Bone marrow (tissue), 2 donors: ENCODE data around the gene UVSSA.
"Not testable (repeated sequence)": the region's sequence is repeated elsewhere in the genome, so short reads cannot be mapped to it uniquely, and the experiment has no call there.

Experiments
- DNase-seq, 2 donors: peaks; one replicate each; lab custom pipeline; 2025; lab: John Stamatoyannopoulos, UW

UVSSA gene

DNA sequence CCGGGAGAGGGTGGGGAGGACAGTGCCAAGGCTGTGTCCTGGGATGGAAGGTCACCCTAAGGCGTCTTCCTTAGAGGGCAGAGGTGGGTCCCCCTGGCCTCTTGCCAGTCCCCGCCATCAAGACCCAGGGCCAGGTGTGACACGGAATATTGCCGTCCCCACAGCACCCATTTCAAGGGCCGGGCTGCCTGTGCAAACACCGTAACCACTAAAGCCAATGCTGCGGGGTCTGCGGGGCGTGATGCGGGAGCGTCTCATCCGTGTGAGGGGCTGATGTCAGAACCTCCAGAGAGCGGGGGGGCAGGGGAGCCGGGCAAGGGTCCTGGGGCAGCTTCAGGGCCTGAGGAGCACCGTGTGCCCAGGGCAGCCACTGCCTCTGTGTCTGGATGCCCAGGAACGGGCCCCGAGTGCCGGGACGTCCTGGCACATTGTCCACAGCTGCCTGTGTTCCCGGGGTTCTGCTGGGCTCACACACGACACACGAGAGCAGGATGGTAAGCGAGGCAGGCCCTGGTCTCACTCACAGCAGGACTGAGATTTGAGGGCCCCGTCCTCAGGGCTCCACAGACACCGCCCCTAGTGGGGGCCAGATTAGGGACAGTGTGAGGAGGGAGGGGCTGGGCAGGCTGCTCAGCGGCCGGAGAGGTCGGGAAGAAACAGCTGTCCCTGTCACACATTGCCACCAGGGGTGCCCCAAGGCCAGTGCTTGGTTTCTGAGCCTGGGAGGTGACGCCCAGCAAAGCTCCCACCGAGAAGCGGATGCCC is 30.0 kb downstream of the UVSSA start:
- no peak for DNase-seq

DNA sequence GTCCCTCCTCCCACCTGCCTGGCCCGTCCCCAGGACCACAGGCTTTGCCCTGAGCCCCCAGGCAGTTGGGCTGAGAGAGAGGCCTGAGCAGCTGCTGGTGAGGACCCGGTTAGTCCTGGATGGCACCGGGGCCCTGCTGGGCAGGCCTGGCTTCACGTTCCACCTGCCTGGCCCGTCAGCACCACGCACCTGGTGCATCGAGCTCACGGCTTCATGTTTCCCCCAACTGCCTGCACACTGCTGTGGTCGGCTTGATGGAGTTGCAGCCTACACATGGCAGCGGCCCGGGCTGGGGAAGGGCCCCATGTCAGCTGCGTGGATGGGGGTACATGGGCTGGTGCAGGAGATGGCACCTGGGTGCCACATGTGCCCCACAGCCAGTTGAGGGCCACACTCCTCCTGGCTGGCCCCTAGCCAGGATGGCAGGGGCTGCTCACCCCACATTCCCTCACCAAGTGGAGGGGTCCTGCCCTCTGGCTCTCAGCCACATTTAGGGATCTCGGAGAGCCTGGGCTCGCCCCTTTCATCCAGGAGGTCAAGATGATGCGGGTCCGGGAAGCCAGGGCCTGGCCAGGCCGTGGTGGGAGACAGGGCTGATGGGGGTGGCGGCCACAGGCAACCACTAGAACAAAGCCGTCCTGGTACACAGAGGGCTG is 30.7 kb downstream of the UVSSA start:
- no peak for DNase-seq

DNA sequence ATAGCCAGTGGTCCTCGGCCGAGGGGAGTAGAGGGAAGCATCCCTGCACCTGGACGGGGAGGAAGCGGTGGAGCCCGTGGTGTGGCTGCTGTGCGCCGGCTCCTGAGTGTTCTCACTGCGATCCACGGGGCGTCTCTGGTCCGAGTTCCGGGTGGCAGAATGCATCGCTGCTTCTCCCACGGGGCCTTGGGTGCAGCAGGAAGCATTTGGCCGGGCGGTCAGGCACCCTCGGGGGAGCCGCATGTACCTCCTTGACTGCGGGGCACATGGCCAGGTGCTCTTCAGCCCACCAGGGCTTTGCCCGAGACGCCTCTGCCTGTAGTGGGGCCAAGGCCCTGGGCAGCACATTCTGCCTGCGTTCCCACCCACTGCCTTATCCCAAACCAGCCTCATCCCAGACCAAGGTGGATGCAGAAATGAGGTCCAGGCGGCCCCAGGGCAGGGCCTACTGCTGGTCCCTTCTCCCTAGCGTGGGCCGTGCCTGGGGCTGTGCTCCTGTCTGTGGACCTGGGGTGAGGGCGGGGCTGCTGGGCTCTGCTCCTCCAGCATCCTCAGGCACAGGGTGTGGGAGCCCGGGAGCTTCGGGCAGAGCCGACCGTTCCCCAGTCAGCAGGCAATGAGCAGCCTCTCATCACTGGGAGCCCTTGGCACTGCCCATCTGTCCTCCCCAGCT is 31.7 kb downstream of the UVSSA start:
- no peak for DNase-seq

DNA sequence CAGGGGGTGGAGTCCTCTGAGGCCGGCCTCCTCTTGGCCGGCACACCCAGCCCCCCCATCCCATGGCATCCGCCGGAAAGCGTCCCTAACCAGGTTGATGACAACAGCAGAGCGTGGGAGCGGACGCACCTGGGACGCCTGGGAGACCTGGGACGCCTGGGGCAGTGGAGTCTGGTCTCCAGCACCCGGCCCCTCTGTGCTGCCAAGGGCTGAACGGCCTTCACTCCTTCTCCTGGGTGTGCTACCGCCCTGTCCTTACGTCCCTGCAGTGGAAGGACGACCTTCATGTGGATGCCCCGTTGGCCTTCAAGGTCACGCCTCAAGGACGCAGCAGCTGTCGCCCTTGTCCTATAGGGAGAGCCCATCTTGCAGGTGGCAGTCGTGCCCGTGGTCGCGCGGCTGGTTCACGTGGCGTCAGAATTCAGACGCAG is 32.4 kb downstream of the UVSSA start:
- no peak for DNase-seq

DNA sequence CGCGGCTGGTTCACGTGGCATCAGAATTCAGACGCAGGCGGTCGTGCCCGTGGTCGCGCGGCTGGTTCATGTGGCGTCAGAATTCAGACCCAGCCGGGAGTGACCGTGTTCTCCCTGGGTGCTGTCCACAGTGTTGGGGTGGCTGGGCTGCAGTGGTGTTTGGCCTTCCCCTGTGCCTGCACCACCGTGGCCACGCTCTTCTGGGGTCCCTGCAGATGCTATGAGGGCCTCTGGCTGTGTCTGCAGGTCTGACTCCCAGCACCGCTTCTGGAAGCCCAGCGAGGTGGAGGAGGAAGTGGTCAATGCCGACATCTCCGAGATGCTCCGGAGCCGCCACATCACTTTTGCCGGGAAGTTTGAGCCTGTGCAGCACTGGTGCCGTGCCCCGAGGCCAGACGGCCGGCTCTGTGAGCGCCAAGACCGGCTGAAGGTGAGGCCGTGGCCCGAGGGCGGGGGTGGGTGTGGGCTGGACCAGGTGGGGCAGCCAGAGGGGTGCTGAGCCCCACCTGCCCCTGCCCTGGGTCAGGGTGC is 32.9 kb downstream of the UVSSA start:
- DNase-seq, result no peak

DNA sequence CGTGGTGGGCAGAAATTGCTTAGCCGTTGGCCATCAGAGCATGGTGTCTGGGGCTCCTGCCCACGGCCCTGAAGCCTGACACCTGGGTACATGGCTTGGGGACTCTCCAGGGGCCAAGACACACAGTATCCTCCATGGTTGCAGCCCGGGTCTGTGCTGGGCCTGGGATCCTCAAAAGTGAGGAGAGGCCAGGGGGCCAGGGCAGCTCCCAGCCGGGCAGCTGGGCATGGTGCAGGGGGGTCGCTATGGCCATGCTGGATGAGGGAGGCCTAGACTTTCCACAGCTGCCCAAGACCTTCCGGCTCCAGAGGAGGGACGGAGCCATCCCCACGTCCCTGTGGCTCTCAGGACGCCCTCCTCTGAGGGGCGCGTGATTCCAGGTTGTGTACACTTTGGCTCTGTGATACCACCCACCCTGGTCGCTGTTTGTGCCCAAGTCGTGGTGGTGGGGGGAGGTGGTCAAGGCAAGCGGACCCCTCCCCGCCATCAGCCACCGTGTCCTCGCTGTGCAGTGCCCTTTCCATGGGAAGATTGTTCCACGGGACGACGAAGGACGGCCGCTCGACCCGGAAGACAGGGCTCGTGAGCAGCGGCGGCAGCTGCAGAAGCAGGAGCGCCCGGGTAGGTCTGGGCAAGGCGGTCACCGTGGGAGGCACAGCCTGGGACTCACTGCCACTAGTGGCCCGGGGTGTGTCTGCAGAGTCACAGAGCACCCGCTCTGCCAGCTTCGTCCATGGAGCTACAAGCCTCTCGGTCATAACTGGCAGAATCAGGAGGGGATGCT is 33.6 kb downstream of the UVSSA start:
- no peak for DNase-seq

DNA sequence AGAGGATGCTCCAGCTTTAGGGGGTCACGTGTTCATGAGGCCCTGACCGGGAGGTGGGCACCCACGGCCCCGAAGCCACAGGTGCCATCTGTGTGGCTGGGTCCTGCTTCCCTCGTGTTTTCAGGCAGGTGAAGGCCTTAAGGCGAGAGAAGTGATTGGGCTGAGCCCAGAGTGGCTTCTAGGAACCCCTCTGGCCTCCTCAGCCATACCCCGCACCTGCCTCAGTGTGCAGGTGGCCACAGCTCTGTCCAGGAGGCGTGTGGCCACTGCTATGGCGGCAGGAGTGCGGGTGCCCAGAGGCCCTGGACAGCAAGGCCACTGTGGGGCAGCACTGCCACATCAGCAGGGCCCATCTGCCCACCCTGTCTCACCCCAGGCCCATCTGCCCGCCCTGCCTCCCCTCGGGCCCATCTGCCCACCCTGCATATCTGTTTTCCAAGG is 34.2 kb downstream of the UVSSA start:
- no peak for DNase-seq

DNA sequence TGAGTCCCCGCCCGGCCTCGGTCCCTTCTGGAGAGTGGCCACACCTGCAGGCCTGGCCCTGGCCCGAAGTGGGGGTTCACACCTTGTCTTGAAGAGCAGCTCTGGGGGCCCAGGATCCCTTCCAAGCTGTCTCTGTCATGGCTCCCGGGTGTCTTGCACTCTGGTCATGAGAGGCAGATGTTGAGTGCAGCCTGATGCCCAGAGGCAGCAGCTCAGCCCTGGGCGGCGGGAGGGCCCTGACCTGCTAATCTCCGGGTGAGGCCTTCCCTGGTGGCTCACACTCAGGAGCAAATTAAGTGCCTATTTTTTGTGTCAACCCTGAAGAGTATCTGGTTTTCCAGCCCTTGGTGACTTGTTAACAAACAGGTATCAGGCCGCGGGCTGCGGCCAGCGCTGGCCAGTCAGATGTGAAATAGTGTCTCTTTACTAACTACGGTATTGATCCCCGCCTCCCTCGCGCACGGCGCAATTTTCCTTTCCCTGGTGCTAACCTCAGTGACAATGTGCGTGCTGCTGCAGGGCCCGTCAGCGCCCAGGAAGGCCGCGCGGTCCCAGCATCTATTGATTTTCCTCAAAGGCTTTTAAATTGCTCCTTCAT is 35.0 kb downstream of the UVSSA start:
- no peak for DNase-seq

DNA sequence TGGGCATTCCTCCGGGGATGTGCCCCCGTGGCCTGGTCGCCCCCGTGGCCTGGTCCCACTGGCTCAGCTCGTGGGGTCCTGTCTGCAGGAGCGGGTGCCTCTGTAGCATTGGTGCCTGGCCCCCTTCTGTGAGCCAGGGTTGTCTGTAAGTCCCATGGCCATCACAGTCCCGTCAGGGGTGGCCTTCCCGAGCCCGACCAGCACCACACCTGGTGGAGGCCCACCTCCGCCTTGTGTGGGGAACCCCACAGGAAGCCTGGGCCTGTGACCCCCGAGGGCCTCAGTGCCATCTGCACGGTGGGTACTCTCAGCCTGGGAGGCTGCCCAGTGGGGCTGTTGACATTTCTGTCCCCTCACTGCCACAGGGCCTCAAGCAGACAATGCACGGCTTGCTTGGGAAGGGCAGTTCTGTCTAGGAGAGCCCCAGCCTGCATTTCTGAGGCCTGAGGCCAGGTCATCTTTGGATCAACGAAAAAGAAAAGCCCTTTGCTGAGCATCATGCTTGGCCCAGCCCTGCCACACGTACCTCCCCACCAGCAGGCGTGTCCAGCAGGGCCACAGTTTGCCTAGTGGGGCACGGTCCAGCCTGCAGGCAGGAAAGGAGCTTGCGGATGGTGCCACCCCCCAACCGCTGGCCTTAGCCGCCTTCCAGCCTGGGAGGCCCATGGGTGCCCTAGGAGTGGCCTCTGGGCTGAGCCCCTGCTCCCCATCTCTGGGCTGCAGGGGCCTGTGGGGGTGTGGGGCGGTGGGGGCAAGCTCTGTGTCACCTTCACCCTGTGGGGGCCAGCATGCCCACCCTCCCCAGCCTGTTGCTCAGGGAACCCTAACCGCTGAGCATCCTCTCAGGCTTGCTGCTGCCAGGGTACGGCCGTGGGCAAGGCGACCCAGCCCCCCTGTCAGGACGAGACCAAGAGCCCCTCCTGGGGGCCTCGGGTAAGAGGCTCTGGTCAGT is 36.0 kb downstream of the UVSSA start:
- no peak for DNase-seq

DNA sequence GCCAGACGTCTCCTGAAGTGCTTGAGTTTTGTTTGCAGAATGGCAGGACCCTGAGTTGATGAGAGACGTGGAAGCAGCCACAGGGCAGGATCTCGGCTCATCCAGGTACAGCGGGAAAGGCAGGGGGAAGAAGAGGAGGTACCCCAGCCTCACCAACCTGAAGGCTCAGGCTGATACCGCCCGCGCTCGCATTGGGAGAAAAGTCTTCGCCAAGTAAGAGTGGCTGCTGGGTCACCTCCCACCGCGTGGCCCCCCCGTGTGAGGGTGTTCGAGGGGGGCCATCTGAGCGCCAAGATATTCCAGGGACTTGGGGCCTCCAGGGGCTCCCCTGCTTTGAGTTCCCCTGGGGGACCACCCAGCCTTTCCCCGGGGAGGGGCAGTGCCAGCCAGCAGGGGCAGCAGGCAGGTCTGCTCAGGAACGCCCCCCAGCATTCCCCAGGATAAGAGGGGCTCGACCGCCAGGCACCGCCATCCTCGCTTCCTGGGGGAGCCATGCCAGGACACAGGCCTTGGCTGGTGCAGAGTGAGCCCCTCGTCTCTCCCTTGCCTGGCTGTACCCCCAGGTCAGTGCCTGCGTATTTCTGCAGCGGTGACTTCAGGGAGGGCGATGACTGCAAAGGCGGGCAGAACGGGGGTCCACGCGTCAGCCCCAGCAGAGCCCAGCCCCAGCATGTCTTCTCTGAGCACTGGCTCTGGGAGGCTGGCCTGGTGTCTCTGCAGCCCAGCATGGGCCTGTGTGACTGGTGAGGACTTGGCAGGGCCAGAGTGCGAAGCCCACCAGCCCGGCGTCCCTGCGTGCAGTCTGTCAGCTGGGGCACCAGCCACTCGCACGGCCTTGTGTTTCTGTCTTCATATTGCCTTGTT is 37.0 kb downstream of the UVSSA start:
- no peak for DNase-seq

DNA sequence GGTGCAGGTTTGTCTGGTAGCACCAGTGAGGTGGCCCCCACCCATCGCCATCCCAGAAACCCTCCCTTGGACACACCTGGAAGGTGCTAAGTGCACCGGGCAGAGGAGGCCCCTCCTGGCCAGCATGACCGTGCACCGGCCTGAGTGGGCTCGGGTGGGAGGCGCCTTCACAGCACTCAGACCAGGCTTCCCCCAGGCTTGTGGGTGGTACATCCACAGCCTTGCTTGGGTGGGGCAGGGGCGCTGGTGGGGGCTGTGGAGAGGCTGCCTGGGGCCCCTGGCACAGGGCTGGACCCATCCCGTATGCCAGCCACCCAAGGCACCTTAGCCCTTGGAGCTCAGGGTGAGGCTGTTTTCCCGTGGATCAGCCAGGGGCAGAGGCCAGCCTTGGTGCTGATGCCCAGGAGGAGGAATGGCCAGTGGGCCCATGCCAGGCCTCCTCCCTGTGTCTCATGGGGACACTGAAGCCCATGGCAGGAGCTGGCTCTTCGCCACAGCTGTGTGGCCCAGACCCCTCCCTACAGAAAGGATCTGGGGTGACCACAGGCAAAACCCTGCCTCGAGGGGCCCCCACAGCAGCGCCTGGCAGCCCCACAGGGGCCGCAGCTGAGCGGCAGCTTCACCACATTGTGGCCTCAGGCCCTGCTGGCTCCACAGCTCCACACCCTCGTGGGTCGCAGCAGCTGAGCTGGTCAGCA is 37.8 kb downstream of the UVSSA start:
- DNase-seq, result no peak

DNA sequence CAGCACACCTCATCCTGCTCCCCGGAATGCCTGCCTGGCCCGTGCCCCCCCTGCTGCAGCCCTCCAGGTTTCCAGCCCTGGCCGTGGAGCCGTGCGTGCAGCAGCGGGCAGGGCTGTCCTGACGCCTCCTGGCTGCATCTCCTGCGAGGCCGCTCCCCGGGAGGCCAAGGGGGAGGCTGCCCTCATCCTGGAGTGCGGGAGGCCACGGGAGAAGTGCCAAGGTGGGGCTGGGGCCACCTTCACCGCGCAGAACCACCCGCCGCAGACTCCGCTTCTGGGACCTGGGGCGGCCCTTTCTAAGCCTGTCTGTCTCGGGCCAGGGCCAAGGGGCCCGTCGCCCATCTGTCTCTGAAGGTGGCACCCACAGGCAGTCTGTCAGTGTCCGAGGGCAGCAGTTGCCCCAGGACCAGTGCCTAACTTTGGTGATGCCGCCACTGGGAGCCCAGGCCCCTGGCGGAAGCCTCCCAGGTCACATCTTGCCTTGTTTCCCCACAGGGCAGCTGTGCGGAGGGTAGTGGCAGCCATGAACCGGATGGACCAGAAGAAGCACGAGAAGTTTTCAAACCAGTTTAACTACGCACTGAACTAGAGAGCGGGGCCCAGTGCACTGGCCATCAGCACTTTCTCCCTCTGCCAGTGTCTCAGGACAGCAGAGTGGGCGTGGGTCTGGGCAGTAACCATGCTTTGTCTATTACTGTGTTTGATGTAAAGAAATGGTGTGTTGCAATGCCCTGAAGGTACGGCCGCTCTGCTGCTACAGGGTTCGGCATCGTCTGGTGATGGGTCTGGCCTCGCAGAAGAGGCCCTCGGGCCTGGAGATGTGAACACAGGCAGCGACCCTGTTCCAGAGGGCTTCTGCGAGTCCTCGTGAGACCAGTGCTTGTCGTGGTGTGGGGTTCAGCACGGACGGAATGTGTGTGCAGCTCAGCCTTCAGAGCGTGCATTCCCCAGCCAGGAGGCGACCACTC is 38.6 kb downstream of the UVSSA start:
- no peak for DNase-seq

DNA sequence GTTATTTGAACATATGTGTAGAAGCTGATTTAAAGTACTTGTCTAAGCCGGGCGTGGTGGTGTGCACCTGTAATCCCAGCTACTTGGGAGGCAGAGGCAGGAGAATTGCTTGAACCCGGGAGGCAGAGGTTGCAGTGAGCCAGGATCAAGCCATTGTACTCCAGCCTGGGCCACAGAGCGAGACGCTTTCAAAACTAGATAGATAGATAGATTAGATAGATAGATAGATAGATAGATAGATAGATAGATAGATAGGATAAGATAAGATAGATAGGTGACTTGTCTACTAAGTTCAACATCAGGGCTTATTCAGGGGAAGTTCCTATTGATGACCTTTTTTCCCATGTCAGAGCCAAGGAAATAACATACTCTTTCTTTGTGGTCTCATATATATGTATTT is 46.4 kb downstream of the UVSSA start:
- DNase-seq, result not testable (repeated sequence)

DNA sequence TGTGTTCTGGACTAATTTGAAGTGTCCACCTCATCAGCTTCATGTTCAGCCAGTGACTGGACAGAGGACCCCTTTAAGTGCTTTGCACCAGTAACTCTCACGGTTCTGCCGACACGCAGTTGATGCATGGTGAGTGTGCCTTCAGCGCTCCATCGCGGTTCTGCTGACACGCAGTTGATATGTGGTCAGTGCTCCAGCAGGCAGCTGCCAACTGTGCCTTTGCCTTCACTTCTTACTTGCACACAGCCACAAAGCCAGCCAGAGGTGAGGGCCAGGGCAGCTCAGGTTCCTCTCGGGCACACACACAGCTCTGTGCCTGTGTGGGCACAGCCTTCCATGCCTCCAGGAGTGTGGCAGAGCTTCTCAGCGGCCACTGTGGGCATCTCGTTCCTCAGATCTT is 46.9 kb downstream of the UVSSA start:
- DNase-seq, result no peak

DNA sequence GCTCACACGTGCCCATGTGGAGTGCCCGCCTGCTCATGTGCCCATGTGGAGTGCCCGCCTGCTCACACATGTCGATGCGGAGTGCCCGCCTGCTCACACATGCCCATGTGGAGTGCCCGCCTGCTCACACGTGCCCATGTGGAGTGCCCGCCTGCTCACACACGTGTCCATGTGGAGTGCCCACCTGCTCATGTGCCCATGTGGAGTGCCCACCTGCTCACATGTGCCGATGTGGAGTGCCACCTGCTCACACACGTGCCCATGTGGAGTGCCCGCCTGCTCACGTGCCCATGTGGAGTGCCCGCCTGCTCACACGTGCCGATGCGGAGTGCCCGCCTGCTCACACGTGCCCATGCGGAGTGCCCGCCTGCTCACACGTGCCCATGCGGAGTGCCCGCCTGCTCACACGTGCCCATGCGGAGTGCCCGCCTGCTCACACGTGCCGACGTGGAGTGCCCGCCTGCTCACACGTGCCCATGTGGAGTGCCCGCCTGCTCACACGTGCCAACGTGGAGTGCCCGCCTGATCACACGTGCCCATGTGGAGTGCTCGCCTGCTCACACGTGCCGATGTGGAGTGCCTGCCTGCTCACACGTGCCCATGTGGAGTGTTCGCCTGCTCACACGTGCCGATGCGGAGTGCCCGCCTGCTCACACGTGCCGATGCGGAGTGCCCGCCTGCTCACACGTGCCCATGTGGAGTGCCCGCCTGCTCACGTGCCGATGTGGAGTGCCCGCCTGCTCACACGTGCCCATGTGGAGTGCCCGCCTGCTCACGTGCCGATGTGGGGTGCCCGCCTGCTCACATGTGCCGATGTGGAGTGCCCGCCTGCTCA is 47.8 kb downstream of the UVSSA start:
- not testable (repeated sequence) for DNase-seq

DNA sequence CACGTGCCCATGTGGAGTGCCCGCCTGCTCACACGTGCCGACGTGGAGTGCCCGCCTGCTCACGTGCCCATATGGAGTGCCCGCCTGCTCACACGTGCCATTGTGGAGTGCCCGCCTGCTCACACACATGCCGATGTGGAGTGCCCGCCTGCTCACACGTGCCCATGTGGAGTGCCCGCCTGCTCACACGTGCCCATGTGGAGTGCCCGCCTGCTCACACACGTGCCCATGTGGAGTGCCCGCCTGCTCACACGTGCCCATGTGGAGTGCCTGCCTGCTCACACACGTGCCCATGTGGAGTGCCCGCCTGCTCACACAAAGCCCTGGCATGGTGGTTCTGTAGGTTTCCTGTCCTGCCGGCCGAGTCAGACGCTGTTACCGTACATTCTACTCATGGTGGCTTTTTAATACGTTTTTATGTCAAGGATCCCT is 48.4 kb downstream of the UVSSA start:
- DNase-seq, result not testable (repeated sequence)
